Measurements from ENCODE around the gene VASH1.

Gene VASH1

DNA sequence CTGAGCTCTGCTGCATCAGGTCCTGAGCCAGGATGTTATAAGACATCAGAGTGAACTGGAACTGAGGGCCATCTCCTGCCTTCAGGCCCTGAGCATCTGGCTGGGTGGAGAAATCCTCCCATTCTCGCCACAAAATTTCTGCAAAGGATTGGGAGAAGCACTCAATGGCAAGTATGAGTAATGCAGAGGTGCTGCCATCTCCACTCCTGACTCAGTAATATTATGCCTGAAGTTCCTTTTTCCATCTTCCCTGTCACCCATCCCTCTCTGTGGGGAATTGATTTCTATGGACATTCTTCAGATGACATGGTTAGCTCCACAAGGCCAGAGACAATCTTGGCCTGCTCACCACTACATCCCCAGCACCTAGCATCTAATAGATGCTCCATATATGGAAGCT lies 46.7 kb downstream of the VASH1 start:
- Histone ChIP-seq H3K9me2 (replicated peaks; ENCODE audit: low read depth, low read length) (no peaks in the 10 kb centered on the region), H3K79me2 (ENCODE audit: insufficient read depth, low read length) (peaks cover 6% of the 10 kb centered on the region; the same call in 1 of the 2 replicates), H3K9ac (ENCODE audit: low read depth, low read length, poor library complexity, severe bottlenecking) (no peak overlapping the region), H2AFZ (ENCODE audit: low read length) (no peak overlapping the region), H3K36me3 (ENCODE audit: insufficient read depth, low read length) (peaks cover 7% of the 10 kb centered on the region; the same call in 1 of the 2 replicates), H3K9me3 (ENCODE audit: insufficient read depth, low read depth, low read length) (no peaks in the 10 kb centered on the region), H3K4me1 (ENCODE audit: insufficient read depth, low read length, poor library complexity, severe bottlenecking) (peaks cover 12% of the 10 kb centered on the region), H4K20me1 (ENCODE audit: insufficient read depth, low read length, poor library complexity, severe bottlenecking) (no peaks in the 10 kb centered on the region), H3F3A (ENCODE audit: low read depth) (no peaks in the 10 kb centered on the region), H3K4me2 (ENCODE audit: low read depth, low read length, poor library complexity, severe bottlenecking) (no peak overlapping the region), H3K4me3 (ENCODE audit: low read length, poor library complexity, severe bottlenecking) (no peak overlapping the region), H3K27me3 (ENCODE audit: insufficient read depth, low read length, poor library complexity, severe bottlenecking) (no peaks in the 10 kb centered on the region)
- no peak for TF ChIP-seq EZH2phosphoT487 (IDR thresholded peaks at IDR 0.05; ENCODE audit: borderline replicate concordance)
- TF ChIP-seq, protein P1, sequence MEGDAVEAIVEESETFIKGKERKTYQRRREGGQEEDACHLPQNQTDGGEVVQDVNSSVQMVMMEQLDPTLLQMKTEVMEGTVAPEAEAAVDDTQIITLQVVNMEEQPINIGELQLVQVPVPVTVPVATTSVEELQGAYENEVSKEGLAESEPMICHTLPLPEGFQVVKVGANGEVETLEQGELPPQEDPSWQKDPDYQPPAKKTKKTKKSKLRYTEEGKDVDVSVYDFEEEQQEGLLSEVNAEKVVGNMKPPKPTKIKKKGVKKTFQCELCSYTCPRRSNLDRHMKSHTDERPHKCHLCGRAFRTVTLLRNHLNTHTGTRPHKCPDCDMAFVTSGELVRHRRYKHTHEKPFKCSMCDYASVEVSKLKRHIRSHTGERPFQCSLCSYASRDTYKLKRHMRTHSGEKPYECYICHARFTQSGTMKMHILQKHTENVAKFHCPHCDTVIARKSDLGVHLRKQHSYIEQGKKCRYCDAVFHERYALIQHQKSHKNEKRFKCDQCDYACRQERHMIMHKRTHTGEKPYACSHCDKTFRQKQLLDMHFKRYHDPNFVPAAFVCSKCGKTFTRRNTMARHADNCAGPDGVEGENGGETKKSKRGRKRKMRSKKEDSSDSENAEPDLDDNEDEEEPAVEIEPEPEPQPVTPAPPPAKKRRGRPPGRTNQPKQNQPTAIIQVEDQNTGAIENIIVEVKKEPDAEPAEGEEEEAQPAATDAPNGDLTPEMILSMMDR (conservative IDR thresholded peaks at IDR 0.05; ENCODE audit: low read length), result no peak

DNA sequence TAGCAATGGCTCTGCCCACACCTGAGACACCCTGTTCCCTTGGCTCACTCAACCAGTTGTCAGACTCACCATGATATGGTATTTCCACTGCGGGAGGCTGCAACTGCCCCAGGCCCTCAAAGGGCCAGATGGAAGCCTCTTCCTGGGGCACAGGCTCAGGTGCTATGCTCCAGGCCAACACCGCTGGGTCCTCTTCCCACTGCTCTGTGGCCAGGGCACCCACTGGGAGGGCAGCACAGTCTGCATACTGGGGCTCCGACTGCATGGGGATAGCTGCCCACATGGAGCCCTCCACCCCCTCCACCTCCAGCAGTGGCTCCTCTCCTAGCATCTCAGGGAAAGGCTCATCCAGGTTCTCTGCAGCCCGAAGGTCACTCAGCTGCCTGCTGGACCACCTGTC lies 47.7 kb downstream of the VASH1 start:
- Histone ChIP-seq H3K9ac (ENCODE audit: low read depth, low read length, poor library complexity, severe bottlenecking) (no peak overlapping the region), H3K27me3 (ENCODE audit: insufficient read depth, low read length, poor library complexity, severe bottlenecking) (no peaks in the 10 kb centered on the region), H3F3A (ENCODE audit: low read depth) (no peaks in the 10 kb centered on the region), H3K9me2 (replicated peaks; ENCODE audit: low read depth, low read length) (no peaks in the 10 kb centered on the region), H3K9me3 (ENCODE audit: insufficient read depth, low read depth, low read length) (no peaks in the 10 kb centered on the region), H3K36me3 (ENCODE audit: insufficient read depth, low read length) (peaks cover 6% of the 10 kb centered on the region; the same call in 1 of the 2 replicates), H3K4me1 (ENCODE audit: insufficient read depth, low read length, poor library complexity, severe bottlenecking) (peaks cover 15% of the 10 kb centered on the region), H3K79me2 (ENCODE audit: insufficient read depth, low read length) (peaks cover 6% of the 10 kb centered on the region; the same call in 1 of the 2 replicates), H3K4me3 (ENCODE audit: low read length, poor library complexity, severe bottlenecking) (no peak overlapping the region), H3K4me2 (ENCODE audit: low read depth, low read length, poor library complexity, severe bottlenecking) (no peak overlapping the region), H4K20me1 (ENCODE audit: insufficient read depth, low read length, poor library complexity, severe bottlenecking) (no peaks in the 10 kb centered on the region), H2AFZ (ENCODE audit: low read length) (no peak overlapping the region)
- TF ChIP-seq EZH2phosphoT487 (IDR thresholded peaks at IDR 0.05; ENCODE audit: borderline replicate concordance), result no peak
- TF ChIP-seq, protein P1 (conservative IDR thresholded peaks at IDR 0.05; ENCODE audit: low read length), result no peak

DNA sequence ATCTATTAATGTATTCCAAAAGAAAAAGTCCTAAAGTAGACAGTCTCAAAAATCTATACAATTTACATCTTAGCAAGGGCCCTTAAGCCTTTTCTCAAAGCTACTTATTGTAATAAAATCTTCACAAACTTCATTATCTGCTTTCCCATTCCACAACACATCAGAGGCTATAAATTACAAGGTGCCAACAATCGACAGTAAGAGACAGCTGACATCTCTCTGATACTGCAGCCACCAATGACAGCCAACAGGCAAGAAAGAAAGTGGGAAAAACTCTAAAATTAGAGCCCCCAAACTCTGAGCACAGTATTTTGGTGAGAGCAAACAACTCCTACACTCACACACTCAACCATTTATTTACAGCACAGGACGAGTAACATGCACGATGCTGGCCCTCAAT lies 49.3 kb downstream of the VASH1 start:
- TF ChIP-seq, protein P1 (conservative IDR thresholded peaks at IDR 0.05; ENCODE audit: low read length), result no peak
- TF ChIP-seq EZH2phosphoT487 (IDR thresholded peaks at IDR 0.05; ENCODE audit: borderline replicate concordance), result no peak
- H2AFZ ChIP-seq (ENCODE audit: low read length), result peak overlapping the region; percentile 45; the same call in 1 of the 2 replicates
- peaks cover 6% of the 10 kb centered on the region; the same call in 1 of the 2 replicates for H3K79me2 ChIP-seq (ENCODE audit: insufficient read depth, low read length)
- H4K20me1 ChIP-seq (ENCODE audit: insufficient read depth, low read length, poor library complexity, severe bottlenecking), result no peaks in the 10 kb centered on the region
- no peaks in the 10 kb centered on the region for H3F3A ChIP-seq (ENCODE audit: low read depth)
- H3K27me3 ChIP-seq (ENCODE audit: insufficient read depth, low read length, poor library complexity, severe bottlenecking), result no peaks in the 10 kb centered on the region
- no peaks in the 10 kb centered on the region for H3K9me2 ChIP-seq (replicated peaks; ENCODE audit: low read depth, low read length)
- peaks cover 15% of the 10 kb centered on the region for H3K4me1 ChIP-seq (ENCODE audit: insufficient read depth, low read length, poor library complexity, severe bottlenecking)
- peak overlapping the region; percentile 75 for H3K4me3 ChIP-seq (ENCODE audit: low read length, poor library complexity, severe bottlenecking)
- H3K4me2 ChIP-seq (ENCODE audit: low read depth, low read length, poor library complexity, severe bottlenecking), result peak overlapping the region; percentile 84
- no peaks in the 10 kb centered on the region for H3K9me3 ChIP-seq (ENCODE audit: insufficient read depth, low read depth, low read length)
- peak overlapping the region; percentile 75 for H3K9ac ChIP-seq (ENCODE audit: low read depth, low read length, poor library complexity, severe bottlenecking)
- H3K36me3 ChIP-seq (ENCODE audit: insufficient read depth, low read length), result 0 out of 2 replicates have a peak, but pooled peaks cover 4% of the 10 kb centered on the region
